WTC11 (cell line): ENCODE data around the gene ZNF654. TPM values are rescaled to one million over a fixed set of nuclear protein-coding genes. Genes with fewer than 3 reads are reported as not detected.

ENCODE experiments used
- ATAC-seq: fragments of 200-7000 bp; cut with Tn5 transposase; 2 replicates; pipeline ENCODE4 v1.10.0; 2021; ENCODE audit warnings: mild to moderate bottlenecking, moderate library complexity
- CTCF ChIA-PET: fragments of 300-600 bp; sonication (Branson Sonifier 250); formaldehyde crosslinking; loops from one replicate; lab custom pipeline; 2021; ENCODE audit warnings: antibody characterized with exemption; lab: Charles Lee
- POLR2A ChIA-PET: fragments of 350-600 bp; sonication (Branson Sonifier 250); formaldehyde crosslinking; loops from one replicate; lab custom pipeline; 2021; ENCODE audit warnings: antibody characterized with exemption; lab: Charles Lee
- DNase-seq: peaks from one replicate; pipeline ENCODE4 v3.0.0; 2021; ENCODE audit warnings: low spot score
- H3K27ac Mint-ChIP-seq: 2 replicates; pipeline ENCODE4 v1.8.0; 2021; ENCODE audit warnings: mixed read lengths
- H3K27me3 Mint-ChIP-seq: 2 replicates; pipeline ENCODE4 v1.8.0; 2021; ENCODE audit warnings: low read depth, mild to moderate bottlenecking, moderate library complexity, mixed read lengths
- H3K36me3 Mint-ChIP-seq: 2 replicates; pipeline ENCODE4 v1.8.0; 2021; ENCODE audit warnings: mixed read lengths
- H3K4me1 Mint-ChIP-seq: 2 replicates; pipeline ENCODE4 v1.8.0; 2022; ENCODE audit warnings: mixed read lengths
- H3K4me3 Mint-ChIP-seq: 2 replicates; pipeline ENCODE4 v1.8.0; 2021; ENCODE audit warnings: mild to moderate bottlenecking, moderate library complexity, mixed read lengths
- H3K9me3 Mint-ChIP-seq: 2 replicates; pipeline ENCODE4 v1.8.0; 2021; ENCODE audit warnings: mixed read lengths
- ELF4 ChIP-seq: sonication (generic); formaldehyde crosslinking; IDR thresholded peaks from 2 replicates; pipeline ENCODE4 v1.8.1; 2022; ENCODE audit warnings: low read depth, mild to moderate bottlenecking, moderate library complexity, missing genetic modification reagents
- FOXJ3 ChIP-seq: sonication (generic); formaldehyde crosslinking; IDR thresholded peaks from 2 replicates; pipeline ENCODE4 v1.9.0; 2021; ENCODE audit warnings: missing genetic modification reagents, mild to moderate bottlenecking, borderline replicate concordance
- FOXK1 ChIP-seq: sonication (generic); formaldehyde crosslinking; IDR thresholded peaks from 2 replicates; pipeline ENCODE4 v1.8.0; 2022; ENCODE audit warnings: mild to moderate bottlenecking, moderate library complexity, missing genetic modification reagents
- FOXP1 ChIP-seq: sonication (generic); formaldehyde crosslinking; IDR thresholded peaks from 2 replicates; pipeline ENCODE4 v1.8.0; 2022; ENCODE audit warnings: missing genetic modification reagents, mild to moderate bottlenecking, moderate library complexity, borderline replicate concordance
- GTF2I ChIP-seq: fragments of 250-450 bp; sonication (Bioruptor Pico); conservative IDR thresholded peaks from 2 replicates; pipeline ENCODE4 v1.4.0; 2021; ENCODE audit warnings: mild to moderate bottlenecking
- MYBL2 ChIP-seq: sonication (generic); formaldehyde crosslinking; IDR thresholded peaks from 2 replicates; pipeline ENCODE4 v1.8.1; 2023; ENCODE audit warnings: mild to moderate bottlenecking, moderate library complexity, missing genetic modification reagents
- PREB ChIP-seq: sonication (generic); formaldehyde crosslinking; IDR thresholded peaks from 2 replicates; pipeline ENCODE4 v1.8.1; 2022; ENCODE audit warnings: mild to moderate bottlenecking, missing genetic modification reagents, moderate library complexity, borderline replicate concordance
- SMAD3 ChIP-seq: sonication (generic); formaldehyde crosslinking; IDR thresholded peaks from 2 replicates; pipeline ENCODE4 v1.8.0; 2022; ENCODE audit warnings: missing genetic modification reagents, mild to moderate bottlenecking, borderline replicate concordance
- SP1 ChIP-seq: sonication (generic); formaldehyde crosslinking; conservative IDR thresholded peaks from 2 replicates; pipeline ENCODE4 v1.8.1; 2022; ENCODE audit warnings: missing genetic modification reagents
- STAT6 ChIP-seq: sonication (generic); formaldehyde crosslinking; conservative IDR thresholded peaks from 2 replicates; pipeline ENCODE4 v1.8.1; 2023; ENCODE audit warnings: mild to moderate bottlenecking, low read depth, missing genetic modification reagents, moderate library complexity
- TEAD4 ChIP-seq: sonication (generic); formaldehyde crosslinking; IDR thresholded peaks from 2 replicates; pipeline ENCODE4 v1.8.0; 2022; ENCODE audit warnings: mild to moderate bottlenecking, missing genetic modification reagents
- ZNF281 ChIP-seq: sonication (generic); formaldehyde crosslinking; IDR thresholded peaks from 2 replicates; pipeline ENCODE4 v1.8.0; 2023; ENCODE audit warnings: mild to moderate bottlenecking, missing genetic modification reagents
- ZNF512 ChIP-seq: sonication (generic); formaldehyde crosslinking; IDR thresholded peaks from 2 replicates; pipeline ENCODE4 v1.8.1; 2022; ENCODE audit warnings: missing genetic modification reagents, borderline replicate concordance
- ZNF532 ChIP-seq: fragments of 250-450 bp; sonication (Bioruptor Pico); IDR thresholded peaks from 2 replicates; pipeline ENCODE4 v1.9.0; 2021; ENCODE audit warnings: mild to moderate bottlenecking, borderline replicate concordance
- ZNF671 ChIP-seq: fragments of 250-450 bp; sonication (Bioruptor Pico); IDR thresholded peaks from 2 replicates; pipeline ENCODE4 v1.8.0; 2021; ENCODE audit warnings: mild to moderate bottlenecking
- total RNA-seq: library from RNA; stranded (reverse); gene quantifications from 3 replicates; pipeline ENCODE4 v1.2.3, GENCODE V29; 2021
- TF ChIP-seq, protein P1 (sequence below): sonication (generic); formaldehyde crosslinking; IDR thresholded peaks from 2 replicates; pipeline ENCODE4 v1.8.0; 2022; ENCODE audit warnings: mild to moderate bottlenecking, missing genetic modification reagents
- TF ChIP-seq, protein P2 (sequence below): sonication (generic); formaldehyde crosslinking; IDR thresholded peaks from 2 replicates; pipeline ENCODE4 v1.8.1; 2023; ENCODE audit warnings: mild to moderate bottlenecking, missing genetic modification reagents
- TF ChIP-seq, protein P3 (sequence below): sonication (generic); formaldehyde crosslinking; IDR thresholded peaks from 2 replicates; pipeline ENCODE4 v1.8.1; 2022; ENCODE audit warnings: low read depth, missing genetic modification reagents, borderline replicate concordance
- TF ChIP-seq, protein P4 (sequence below): fragments of 200-600 bp; IDR thresholded peaks from 2 replicates; pipeline ENCODE4 v1.8.0; 2022; ENCODE audit warnings: antibody characterized with exemption

ZNF654 gene
- total RNA-seq, 1 experiment from 2014 or later, result 7.0 TPM

GRCh38 chr3:88142094-88142624 is 83.1 kb downstream of the ZNF654 start:
- Mint-ChIP-seq H3K9me3 (no peaks in the 10 kb centered on the region), H3K27me3 (no peaks in the 10 kb centered on the region), H3K4me1 (peaks cover 6% of the 10 kb centered on the region), H3K36me3 (peaks cover 26% of the 10 kb centered on the region), H3K27ac (no peak overlapping the region), H3K4me3 (no peak overlapping the region)
- no peak for DNase-seq
- TF ChIP-seq TEAD4 (CRISPR knock-in tag), result no peak
- TF ChIP-seq ZNF532 (CRISPR knock-in tag), result no peak
- no peak for TF ChIP-seq ZNF512 (CRISPR knock-in tag)
- no peak for TF ChIP-seq GTF2I
- no peak for TF ChIP-seq SMAD3 (CRISPR knock-in tag)
- TF ChIP-seq, protein P1, sequence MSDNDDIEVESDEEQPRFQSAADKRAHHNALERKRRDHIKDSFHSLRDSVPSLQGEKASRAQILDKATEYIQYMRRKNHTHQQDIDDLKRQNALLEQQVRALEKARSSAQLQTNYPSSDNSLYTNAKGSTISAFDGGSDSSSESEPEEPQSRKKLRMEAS, result no peak
- no peak for TF ChIP-seq ZNF671 (CRISPR knock-in tag)
- no peak for TF ChIP-seq STAT6 (CRISPR knock-in tag)
- no peak for TF ChIP-seq ZNF281 (CRISPR knock-in tag)
- no peak for TF ChIP-seq ELF4 (CRISPR knock-in tag)
- TF ChIP-seq PREB (CRISPR knock-in tag), result no peak
- TF ChIP-seq FOXK1 (CRISPR knock-in tag), result no peak
- TF ChIP-seq FOXP1 (CRISPR knock-in tag), result no peak
- TF ChIP-seq, protein P2, sequence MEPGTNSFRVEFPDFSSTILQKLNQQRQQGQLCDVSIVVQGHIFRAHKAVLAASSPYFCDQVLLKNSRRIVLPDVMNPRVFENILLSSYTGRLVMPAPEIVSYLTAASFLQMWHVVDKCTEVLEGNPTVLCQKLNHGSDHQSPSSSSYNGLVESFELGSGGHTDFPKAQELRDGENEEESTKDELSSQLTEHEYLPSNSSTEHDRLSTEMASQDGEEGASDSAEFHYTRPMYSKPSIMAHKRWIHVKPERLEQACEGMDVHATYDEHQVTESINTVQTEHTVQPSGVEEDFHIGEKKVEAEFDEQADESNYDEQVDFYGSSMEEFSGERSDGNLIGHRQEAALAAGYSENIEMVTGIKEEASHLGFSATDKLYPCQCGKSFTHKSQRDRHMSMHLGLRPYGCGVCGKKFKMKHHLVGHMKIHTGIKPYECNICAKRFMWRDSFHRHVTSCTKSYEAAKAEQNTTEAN (CRISPR knock-in tag), result no peak
- TF ChIP-seq FOXJ3 (CRISPR knock-in tag), result no peak
- TF ChIP-seq, protein P3, sequence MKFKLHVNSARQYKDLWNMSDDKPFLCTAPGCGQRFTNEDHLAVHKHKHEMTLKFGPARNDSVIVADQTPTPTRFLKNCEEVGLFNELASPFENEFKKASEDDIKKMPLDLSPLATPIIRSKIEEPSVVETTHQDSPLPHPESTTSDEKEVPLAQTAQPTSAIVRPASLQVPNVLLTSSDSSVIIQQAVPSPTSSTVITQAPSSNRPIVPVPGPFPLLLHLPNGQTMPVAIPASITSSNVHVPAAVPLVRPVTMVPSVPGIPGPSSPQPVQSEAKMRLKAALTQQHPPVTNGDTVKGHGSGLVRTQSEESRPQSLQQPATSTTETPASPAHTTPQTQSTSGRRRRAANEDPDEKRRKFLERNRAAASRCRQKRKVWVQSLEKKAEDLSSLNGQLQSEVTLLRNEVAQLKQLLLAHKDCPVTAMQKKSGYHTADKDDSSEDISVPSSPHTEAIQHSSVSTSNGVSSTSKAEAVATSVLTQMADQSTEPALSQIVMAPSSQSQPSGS (CRISPR knock-in tag), result no peak
- TF ChIP-seq SP1 (CRISPR knock-in tag), result no peak
- TF ChIP-seq, protein P4, sequence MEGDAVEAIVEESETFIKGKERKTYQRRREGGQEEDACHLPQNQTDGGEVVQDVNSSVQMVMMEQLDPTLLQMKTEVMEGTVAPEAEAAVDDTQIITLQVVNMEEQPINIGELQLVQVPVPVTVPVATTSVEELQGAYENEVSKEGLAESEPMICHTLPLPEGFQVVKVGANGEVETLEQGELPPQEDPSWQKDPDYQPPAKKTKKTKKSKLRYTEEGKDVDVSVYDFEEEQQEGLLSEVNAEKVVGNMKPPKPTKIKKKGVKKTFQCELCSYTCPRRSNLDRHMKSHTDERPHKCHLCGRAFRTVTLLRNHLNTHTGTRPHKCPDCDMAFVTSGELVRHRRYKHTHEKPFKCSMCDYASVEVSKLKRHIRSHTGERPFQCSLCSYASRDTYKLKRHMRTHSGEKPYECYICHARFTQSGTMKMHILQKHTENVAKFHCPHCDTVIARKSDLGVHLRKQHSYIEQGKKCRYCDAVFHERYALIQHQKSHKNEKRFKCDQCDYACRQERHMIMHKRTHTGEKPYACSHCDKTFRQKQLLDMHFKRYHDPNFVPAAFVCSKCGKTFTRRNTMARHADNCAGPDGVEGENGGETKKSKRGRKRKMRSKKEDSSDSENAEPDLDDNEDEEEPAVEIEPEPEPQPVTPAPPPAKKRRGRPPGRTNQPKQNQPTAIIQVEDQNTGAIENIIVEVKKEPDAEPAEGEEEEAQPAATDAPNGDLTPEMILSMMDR, result no peak
- no peak for TF ChIP-seq MYBL2 (CRISPR knock-in tag)
- CTCF ChIA-PET, result interaction anchor here (1.5 kb wide), 1 partner anchor 29 kb away, joined by 4 read pairs; no protein-coding TSS in a partner anchor
- no peak for ATAC-seq
- POLR2A ChIA-PET, result no interaction called here
